Endothelial cell (in vitro differentiated cells): ENCODE results near the gene ZNF219. TPM values are rescaled to one million over a fixed set of nuclear protein-coding genes. Genes with fewer than 3 reads are reported as not detected.

Experiments
- DNase-seq: peaks from one replicate; pipeline ENCODE4 v3.0.0; 2021; ENCODE audit warnings: low spot score
- H3K27ac Mint-ChIP-seq: one replicate; pipeline ENCODE4 v1.8.0; 2021; ENCODE audit warnings: mixed read lengths, inconsistent platforms; ENCODE audit not compliant: unreplicated experiment
- H3K27me3 Mint-ChIP-seq: one replicate; pipeline ENCODE4 v1.8.0; 2021; ENCODE audit warnings: mild to moderate bottlenecking, moderate library complexity, mixed read lengths, inconsistent platforms; ENCODE audit not compliant: unreplicated experiment
- H3K36me3 Mint-ChIP-seq: one replicate; pipeline ENCODE4 v1.8.0; 2021; ENCODE audit warnings: mild to moderate bottlenecking, low read depth, mixed read lengths, inconsistent platforms; ENCODE audit not compliant: unreplicated experiment
- H3K4me1 Mint-ChIP-seq: one replicate; pipeline ENCODE4 v1.8.0; 2021; ENCODE audit warnings: mild to moderate bottlenecking, mixed read lengths, inconsistent platforms; ENCODE audit not compliant: unreplicated experiment
- H3K4me3 Mint-ChIP-seq: one replicate; pipeline ENCODE4 v1.8.0; 2021; ENCODE audit warnings: mild to moderate bottlenecking, mixed read lengths, inconsistent platforms; ENCODE audit not compliant: unreplicated experiment
- H3K9me3 Mint-ChIP-seq: one replicate; pipeline ENCODE4 v1.8.0; 2021; ENCODE audit warnings: mixed read lengths, inconsistent platforms; ENCODE audit not compliant: unreplicated experiment
- CTCF ChIP-seq: fragments of 200-600 bp; sonication (generic); IDR thresholded peaks from one replicate; pipeline ENCODE4 v1.5.0; 2021; ENCODE audit warnings: antibody characterized with exemption; ENCODE audit not compliant: unreplicated experiment
- total RNA-seq: library from RNA; stranded (reverse); fragmentation: NEBNext Ultra II Directional; extraction: Animal tissue kit (Norgen Biotek cat#: 25700); gene quantifications from one replicate; pipeline ENCODE4 v1.2.1, GENCODE V29; 2021; ENCODE audit not compliant: unreplicated experiment

Gene ZNF219
- total RNA-seq, 1 donor from 2014 or later: 27.0 TPM

GRCh38 chr14:21106498-21107282 is 8.2 kb upstream of the ZNF219 start:
- Mint-ChIP-seq H3K27ac (no peak overlapping the region), H3K4me1 (peaks cover 27% of the 10 kb centered on the region), H3K27me3 (peaks cover 3% of the 10 kb centered on the region), H3K9me3 (no peaks in the 10 kb centered on the region), H3K4me3 (no peak overlapping the region), H3K36me3 (no peaks in the 10 kb centered on the region)
- TF ChIP-seq CTCF: peak; percentile 45
- peak; percentile 83 for DNase-seq

- no peak for TF ChIP-seq CTCF
- no peaks in the 10 kb centered on the region for H3K36me3 Mint-ChIP-seq
- no peak for DNase-seq
- H3K27ac Mint-ChIP-seq: no peak overlapping the region
- H3K27me3 Mint-ChIP-seq: peaks cover 3% of the 10 kb centered on the region
- H3K4me3 Mint-ChIP-seq: no peak overlapping the region
- H3K4me1 Mint-ChIP-seq: peaks cover 27% of the 10 kb centered on the region
- H3K9me3 Mint-ChIP-seq: no peaks in the 10 kb centered on the region
These were observed 7.7 kb upstream of the ZNF219 start for GRCh38 chr14:21106176-21106497.

GRCh38 chr14:21105095-21105494 is 6.6 kb upstream of the ZNF219 start:
- Mint-ChIP-seq H3K9me3 (no peaks in the 10 kb centered on the region), H3K27me3 (peaks cover 5% of the 10 kb centered on the region), H3K36me3 (no peaks in the 10 kb centered on the region), H3K4me3 (peak overlapping the region; percentile 91), H3K4me1 (peaks cover 32% of the 10 kb centered on the region), H3K27ac (no peak overlapping the region)
- TF ChIP-seq CTCF: no peak
- no peak for DNase-seq

- H3K27ac Mint-ChIP-seq: peak overlapping the region; percentile 70
- peaks cover 35% of the 10 kb centered on the region for H3K4me1 Mint-ChIP-seq
- peak; percentile 39 for TF ChIP-seq CTCF
- DNase-seq: peak; percentile 70
- H3K36me3 Mint-ChIP-seq: no peaks in the 10 kb centered on the region
- H3K4me3 Mint-ChIP-seq: peak overlapping the region; percentile 91
- H3K9me3 Mint-ChIP-seq: no peaks in the 10 kb centered on the region
- peaks cover 5% of the 10 kb centered on the region for H3K27me3 Mint-ChIP-seq
These were observed 6.1 kb upstream of the ZNF219 start for GRCh38 chr14:21104448-21105060.

- H3K27me3 Mint-ChIP-seq: peaks cover 5% of the 10 kb centered on the region
- peak overlapping the region; percentile 70 for H3K27ac Mint-ChIP-seq
- no peaks in the 10 kb centered on the region for H3K9me3 Mint-ChIP-seq
- DNase-seq: peak; percentile 95
- peak overlapping the region; percentile 91 for H3K4me3 Mint-ChIP-seq
- no peak for TF ChIP-seq CTCF
- H3K36me3 Mint-ChIP-seq: peaks cover 2% of the 10 kb centered on the region
- H3K4me1 Mint-ChIP-seq: peaks cover 42% of the 10 kb centered on the region
These were observed 5.4 kb upstream of the ZNF219 start for GRCh38 chr14:21103710-21104447.
